Stimulated activated CD4-positive, alpha-beta T cell treated with anti-CD3 and anti-CD28 coated beads, Interleukin-2, amount 100 ng/mL, for 4 hours (primary cell): ENCODE results near the gene RBM4B.
"Not testable (repeated sequence)": the region's sequence is repeated elsewhere in the genome, so short reads cannot be mapped to it uniquely, and the experiment has no call there.

Experiments used
- DNase-seq: peaks from one replicate; pipeline ENCODE4 v3.0.0-alpha.2; 2020; ENCODE audit warnings: low read depth

RBM4B gene, protein sequence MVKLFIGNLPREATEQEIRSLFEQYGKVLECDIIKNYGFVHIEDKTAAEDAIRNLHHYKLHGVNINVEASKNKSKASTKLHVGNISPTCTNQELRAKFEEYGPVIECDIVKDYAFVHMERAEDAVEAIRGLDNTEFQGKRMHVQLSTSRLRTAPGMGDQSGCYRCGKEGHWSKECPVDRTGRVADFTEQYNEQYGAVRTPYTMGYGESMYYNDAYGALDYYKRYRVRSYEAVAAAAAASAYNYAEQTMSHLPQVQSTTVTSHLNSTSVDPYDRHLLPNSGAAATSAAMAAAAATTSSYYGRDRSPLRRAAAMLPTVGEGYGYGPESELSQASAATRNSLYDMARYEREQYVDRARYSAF

GRCh38 chr11:66677599-66678375 lies at the start of gene RBM4B:
Gene RBM4B (minus strand): TSS chr11:66677887. CDS start chr11:66677079, 808 bp downstream.
- DNase-seq, result peak; percentile 87

- no peak for DNase-seq
Measured at GRCh38 chr11:66725647-66726046, 48.0 kb upstream of the RBM4B start.

DNA sequence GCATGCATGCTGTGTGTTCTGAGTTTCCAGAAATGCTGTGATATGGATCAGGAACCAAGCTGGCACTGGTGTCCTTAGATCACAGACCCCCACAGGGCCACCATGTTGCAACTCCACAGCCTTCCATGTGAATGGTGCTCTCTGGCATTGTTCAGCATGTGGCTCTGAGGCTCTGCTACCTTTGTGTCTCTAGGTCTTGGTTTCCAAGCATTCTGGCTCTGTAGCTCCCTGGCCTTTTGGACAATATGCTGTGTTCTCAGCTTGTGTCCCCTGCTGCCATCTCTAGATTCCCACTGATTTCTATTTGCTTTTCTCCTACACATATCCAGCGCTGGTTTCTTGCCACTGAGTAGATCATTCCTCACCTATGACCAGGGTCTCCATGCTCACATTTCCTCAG lies 47.4 kb upstream of the RBM4B start:
- no peak for DNase-seq

DNA sequence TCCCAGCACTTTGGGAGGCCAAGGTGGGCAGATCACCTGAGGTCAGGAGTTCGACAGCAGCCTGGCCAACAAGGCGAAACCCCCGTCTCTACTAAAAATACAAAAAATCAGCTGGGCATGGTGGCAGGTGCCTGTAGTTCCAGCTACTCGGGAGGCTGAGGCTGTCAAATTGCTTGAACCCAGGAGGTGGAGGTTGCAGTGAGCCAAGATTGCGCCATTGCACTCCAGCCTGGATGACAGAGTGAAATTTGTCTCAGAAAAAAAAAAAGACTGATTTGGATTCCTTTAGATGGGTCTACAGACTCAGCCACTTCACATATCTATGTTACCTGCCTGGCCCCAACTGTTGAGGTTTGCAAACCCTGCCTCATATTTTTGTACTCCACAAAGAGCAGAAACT lies 46.5 kb upstream of the RBM4B start:
- not testable (repeated sequence) for DNase-seq

- no peak for DNase-seq
Measured at GRCh38 chr11:66723693-66724092, 46.0 kb upstream of the RBM4B start.

DNA sequence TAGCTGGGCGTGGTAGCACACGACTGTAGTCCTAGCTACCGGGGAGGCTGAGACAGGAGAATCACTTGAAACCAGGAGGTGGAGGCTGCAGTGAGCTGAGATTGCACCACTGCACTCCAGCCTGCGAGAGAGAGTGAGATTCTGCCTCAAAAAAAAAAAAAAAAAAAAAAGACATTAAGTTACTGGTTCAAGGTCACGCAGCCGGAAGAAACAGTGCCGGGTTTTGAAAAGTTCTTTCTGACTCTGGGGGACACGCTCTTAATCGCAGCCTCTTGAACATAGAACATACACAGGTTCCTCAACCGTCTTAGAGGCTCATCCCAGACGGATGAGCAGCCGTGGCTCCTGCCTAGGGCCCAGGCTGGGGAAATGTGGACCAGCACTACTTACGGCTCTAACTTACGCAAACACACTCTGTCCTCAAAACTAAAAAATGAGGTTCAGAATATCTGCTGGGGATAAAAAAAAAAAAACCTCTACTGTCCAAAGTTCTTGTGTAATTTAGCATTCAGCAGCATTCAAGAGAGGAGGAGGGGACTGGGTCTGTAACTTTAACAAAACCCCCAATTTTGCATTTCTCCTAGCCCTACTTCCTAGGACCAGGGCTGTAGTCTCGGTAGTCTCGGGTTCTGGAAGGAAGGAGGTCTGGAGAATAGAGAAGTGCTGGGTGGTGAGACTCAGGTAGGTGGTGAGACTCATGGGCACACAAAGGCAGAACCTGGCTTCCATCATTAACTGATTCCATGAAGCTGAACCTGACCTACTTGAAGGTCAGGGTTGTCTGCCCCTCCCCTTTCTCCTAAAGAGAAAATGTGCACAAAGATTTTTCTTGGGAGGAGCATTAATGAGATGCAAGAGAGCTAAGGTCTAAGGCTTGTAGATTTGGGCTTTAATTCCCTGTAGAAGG lies 45.3 kb upstream of the RBM4B start:
- DNase-seq, result no peak

DNA sequence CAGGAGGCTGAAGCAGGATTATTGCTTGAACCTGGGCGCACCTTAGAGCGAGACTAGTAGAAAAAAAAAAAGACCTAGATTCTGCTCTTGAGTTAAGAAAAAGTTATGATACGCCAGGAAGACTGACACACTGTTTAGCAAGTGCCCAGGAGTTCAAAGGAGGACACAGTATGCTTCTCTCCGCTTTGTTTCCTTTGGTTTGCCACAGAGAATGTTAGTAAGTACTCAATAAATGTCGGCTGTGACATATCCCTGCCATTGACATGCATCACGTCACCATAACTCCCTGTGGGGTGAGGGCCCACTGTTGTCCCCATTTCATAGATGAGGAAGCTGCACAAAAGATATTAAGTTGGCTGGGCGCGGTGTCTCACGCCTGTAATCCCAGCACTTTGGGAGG lies 44.3 kb upstream of the RBM4B start:
- no peak for DNase-seq

DNA sequence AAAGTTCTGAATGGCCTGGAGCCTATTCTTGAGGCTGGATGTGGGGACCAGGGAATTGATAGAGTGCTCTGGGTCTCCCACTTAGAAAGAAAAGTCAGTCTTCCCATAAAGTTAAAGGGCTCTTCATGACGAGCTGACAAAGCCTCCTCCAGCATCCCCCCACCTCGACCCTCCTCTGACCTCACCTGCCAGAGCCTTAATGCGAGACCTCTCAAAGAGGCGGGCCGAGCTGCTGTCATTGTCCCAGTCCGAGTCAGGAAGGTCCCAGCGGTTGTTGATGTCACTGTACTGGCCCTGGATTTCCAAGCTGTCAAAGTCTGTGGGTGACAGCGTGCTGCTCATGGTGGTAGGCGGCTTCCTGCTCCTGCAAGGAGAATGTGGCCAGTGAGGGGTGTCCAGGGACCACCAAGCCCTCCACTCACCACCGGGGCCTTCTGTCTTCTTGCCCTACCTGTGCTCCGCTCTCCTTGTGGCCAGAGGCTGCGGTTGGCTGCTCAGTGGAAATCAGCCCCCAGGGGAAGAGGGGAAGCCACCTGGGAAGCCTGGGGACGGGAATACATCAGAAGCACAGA lies 43.3 kb upstream of the RBM4B start:
- no peak for DNase-seq

DNA sequence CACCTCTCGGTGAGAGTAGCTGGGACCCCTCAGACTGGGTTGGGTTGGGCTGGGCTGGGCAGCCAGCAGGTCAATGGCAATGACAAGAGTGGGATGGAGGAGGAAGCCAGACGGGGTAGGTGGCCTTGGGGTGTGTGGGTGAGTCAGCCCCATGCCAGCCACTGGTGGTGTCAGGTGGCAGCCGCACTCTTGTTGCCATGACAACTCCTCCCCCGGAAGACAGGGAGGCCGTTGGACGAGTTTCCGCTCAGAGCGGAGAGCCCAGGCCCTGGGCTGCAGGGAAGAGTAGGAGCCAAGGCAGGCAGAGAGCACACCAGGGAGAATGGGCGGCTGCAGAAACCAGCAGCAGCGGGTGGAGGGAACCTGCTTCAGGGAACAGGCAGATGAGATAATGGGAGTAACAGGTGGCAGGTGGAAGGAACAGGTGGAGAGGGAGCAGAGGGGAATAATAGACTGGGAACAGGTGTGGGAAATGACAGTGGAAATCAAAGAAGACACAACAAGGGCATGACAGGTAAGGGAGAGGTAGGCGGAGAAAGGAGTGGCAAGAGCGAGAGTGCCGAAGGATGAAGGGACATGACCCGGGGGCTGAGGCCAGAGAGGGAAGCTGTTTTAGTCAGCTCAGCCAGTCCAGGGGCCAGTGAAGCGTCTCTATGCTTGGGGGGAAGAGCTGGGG lies 42.7 kb upstream of the RBM4B start:
- DNase-seq, result peak; percentile 16

DNA sequence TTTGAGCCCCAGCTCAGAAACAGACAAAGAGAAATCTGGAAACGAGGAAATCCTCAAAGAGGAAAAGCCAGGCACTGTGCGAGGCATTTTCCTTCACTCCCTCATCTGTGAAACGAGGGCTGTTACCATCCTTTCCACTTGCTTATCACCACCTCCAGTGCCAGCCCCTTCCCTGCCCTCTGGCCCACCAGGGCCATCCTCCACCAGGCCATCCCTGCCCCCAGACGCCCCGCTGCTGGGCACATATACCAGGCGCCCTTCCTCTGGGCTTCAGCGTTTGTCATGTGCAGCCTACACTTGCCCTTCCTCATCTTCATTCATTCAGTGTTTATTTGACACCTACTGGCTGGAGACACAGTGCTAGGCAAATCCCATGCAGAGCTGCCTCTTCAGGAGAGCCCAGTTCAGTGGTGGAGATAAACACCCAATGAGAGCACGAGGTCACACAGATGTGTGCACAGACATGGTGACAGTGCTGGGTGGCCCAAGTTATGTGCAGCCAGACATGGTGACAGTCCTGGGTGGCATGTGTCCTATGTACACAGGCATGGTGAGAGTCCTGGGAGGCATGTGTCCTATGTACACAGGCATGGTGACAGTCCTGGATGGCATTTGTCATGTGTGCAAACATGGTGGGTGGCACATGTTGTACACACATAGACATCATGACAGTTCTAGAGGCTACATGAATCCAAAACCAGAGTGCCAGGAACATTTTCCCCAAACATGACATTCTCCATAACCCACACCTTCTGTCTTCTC lies 41.6 kb upstream of the RBM4B start:
- DNase-seq, result no peak

GRCh38 chr11:66718320-66718971 lies 40.8 kb upstream of the RBM4B start:
- no peak for DNase-seq

GRCh38 chr11:66717925-66718319 lies 40.2 kb upstream of the RBM4B start:
- no peak for DNase-seq

GRCh38 chr11:66716996-66717395 lies 39.3 kb upstream of the RBM4B start:
- DNase-seq, result no peak

DNA sequence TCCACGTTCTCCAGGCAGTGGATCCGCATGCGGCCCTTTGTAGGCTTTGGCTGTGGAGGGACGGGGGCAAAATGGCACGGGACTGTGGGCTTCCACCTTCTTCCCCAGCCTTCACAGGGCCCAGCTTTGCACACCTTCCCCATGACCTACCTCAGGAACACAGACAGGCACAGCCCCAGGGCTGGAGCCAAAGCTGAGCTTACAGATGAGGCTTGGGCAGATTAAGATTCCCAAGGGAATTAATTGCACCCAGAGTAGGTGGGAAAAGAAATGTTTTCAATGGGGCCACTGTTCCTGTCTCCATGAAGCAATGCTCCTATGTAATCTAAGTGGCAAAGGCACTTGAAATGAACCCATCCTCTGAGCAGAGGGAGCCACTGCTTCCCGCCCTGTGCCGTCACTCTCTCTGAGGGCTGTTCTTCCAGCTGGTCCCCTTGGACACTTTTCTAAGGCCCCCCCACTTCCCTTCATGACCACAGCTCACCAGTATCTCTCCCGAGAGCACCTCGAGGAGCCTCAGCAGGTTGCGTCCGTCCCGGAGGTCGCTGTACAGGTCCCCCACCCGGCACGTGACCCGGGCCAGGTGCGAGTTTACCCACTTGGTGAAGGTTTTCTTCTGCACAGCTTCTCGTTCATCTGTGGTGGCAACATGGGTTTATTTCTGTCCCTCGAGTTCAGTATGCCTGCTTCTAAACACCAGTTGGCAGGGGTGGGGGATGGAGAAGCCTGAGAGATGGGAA lies 37.8 kb upstream of the RBM4B start:
- DNase-seq, result no peak

GRCh38 chr11:66713746-66714480 lies 36.2 kb upstream of the RBM4B start:
- DNase-seq, result no peak

GRCh38 chr11:66710384-66710930 lies 32.8 kb upstream of the RBM4B start:
- DNase-seq, result no peak

- DNase-seq, result no peak
Measured at GRCh38 chr11:66708701-66709100, 31.0 kb upstream of the RBM4B start.

DNA sequence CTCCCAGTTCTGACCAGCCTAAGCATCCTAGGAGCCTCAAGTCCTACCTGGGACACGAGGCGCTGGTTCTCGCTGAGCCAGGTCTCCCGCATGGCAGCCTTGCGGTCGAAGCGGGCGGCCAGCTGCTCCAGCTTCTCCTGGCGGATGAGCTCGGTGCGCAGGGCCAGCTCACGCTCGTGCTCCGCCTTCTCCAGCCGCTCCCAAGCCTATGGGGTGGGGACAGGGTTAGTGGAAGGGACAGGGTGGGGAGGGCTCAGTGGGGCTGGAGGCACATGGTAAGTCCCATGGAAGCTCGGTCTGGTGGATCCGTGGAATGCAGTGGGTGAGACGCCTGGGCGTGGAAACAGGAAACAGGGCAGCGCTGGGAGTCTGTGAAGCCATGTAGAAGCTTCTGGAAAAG lies 30.4 kb upstream of the RBM4B start:
- no peak for DNase-seq
